HG03025 (cell line): Measurements from ENCODE around the gene DEFB108B.
"Not testable (repeated sequence)": the region's sequence is repeated elsewhere in the genome, so short reads cannot be mapped to it uniquely, and the experiment has no call there.

ENCODE experiments used
- ATAC-seq: cut with Tn5 transposase; IDR thresholded peaks from one replicate; pipeline ENCODE4 v1.9.1; 2021; ENCODE audit warnings: mild to moderate bottlenecking, moderate library complexity; ENCODE audit not compliant: unreplicated experiment, low FRiP score

Gene DEFB108B, protein sequence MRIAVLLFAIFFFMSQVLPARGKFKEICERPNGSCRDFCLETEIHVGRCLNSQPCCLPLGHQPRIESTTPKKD

GRCh38 chr11:71832811-71833210, at the start of gene DEFB108B:
TSS of gene DEFB108B (plus strand) at chr11:71833200. CDS start at chr11:71833200, 0 bp downstream.
- not testable (repeated sequence) for ATAC-seq

DNA sequence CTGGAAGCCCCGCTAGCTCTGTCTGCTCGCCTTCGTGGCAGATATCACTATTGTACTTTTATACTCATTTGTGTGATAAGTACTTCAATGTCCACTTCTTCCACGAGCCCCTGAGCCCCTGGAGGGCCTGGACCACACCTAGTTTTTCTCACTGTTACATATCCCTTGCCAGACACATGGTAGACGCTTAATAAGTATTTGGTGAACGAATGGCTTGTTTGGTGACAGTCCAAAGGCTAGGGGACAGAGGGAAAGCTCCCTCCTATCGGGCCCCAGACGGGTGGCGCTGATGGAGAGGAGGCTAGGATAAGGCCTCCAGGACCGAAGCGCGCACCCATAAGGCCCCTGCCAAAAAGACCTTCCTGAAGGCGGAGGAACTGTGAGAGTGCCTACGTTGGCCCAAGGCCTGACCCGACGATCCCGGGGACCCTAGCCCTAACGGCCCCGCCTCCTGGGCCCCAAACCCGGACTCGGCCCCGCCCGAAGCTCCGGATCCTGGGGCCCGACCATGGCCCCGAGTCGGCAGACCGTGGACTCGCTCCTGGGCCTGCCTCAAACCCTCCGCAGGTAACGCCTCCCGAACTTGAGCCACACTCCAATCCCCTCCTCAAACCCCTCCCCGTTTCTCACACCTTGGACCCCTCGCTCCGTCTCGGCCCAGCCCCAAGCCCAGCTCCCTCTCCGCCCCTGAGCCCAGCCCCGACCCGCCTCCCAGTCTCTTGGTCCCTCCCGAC, 46.7 kb upstream of the DEFB108B start:
- peak; percentile 19 for ATAC-seq

DNA sequence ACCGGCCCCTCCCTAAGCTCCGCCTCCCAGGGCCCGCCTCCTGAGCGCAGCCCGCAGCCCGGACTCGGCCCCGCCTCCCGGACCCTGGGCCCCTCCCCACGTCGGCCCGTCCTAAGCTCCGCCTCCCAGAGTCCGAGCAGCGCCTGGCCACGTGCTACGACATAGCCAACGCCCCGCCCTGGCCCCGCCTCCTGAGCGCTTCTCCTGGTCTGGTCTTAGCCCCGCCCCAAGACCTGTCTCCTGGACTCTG, 46.2 kb upstream of the DEFB108B start:
- ATAC-seq, result peak; percentile 97

DNA sequence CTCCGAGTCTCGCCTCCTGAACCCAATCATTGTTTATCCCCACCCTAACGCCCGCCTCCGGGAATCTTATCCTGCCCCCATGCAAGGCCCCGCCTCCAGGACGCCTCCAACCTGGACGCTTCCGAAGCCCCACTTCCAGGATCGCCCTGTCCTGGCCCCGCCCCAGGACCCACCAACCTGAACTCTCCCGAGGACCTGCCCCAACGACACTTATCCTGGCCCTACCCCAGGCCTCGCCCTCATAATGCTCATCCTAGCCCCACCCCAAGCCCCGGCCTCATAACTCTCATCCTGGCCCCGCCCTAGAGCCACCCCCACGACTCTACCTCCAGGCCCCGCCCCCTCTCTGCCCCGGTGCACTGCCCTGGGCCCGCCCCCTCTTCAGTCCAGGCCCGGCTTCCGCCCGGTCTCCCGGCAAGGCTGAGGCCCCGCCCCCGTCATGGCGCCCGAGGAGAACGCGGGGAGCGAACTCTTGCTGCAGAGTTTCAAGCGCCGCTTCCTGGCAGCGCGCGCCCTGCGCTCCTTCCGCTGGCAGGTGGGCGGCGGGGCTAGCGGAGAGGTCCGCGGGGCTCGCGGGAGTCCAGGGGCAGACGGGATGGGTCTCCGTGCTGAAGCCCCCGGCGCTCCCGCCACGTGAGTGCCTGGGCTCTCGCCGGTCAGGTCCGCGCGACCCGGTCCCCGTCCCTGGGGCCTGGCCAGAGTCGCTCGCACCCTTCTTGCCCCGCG, 45.7 kb upstream of the DEFB108B start:
- peak; percentile 84 for ATAC-seq

- not testable (repeated sequence) for ATAC-seq
Observed at GRCh38 chr11:71787824-71788454, 45.1 kb upstream of the DEFB108B start.

- not testable (repeated sequence) for ATAC-seq
Observed at GRCh38 chr11:71789444-71790196, 43.4 kb upstream of the DEFB108B start.

GRCh38 chr11:71791111-71791510, 41.9 kb upstream of the DEFB108B start:
- ATAC-seq, result not testable (repeated sequence)

- ATAC-seq, result not testable (repeated sequence)
Observed at GRCh38 chr11:71792621-71793235, 40.3 kb upstream of the DEFB108B start.

- ATAC-seq, result not testable (repeated sequence)
Observed at GRCh38 chr11:71794386-71795040, 38.5 kb upstream of the DEFB108B start.

DNA sequence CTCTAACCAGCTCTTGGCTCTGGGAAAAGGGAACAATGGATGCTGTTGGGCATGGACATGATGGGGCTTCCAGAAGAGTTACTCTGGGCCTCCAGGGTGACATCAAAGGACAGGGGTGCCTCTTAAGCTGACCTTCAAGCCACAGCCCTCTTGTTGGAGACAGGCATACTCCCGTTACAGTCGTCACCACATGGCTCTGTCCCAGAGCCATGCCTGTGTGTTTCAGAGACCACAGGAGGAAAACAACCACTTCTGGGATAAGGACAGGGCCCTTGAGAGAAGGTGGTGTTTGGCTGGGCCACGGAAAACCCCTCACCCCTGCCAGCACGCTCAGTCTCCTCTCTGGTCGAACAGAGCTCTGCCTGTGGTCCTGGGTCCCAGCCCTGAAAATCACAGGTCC, 37.8 kb upstream of the DEFB108B start:
- ATAC-seq, result not testable (repeated sequence)

DNA sequence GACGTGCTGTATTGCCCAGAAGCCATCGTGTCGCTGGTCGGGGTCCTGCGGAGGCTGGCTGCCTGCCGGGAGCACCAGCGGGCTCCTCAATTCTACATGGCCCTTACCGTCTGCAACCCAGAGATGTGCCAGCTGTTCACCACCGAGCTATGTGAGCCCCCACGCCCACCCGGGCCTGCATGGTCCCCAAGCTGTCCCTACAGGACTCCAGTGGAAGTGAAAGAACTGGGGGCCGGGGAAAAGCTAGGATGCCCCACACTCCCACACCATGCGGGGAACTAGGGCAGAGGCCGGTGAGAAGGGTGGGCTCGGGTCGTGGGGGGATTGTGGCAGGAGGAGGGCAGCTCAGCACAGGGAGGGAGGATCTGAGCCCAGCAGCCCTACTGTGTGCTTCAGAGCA, 37.0 kb upstream of the DEFB108B start:
- not testable (repeated sequence) for ATAC-seq

DNA sequence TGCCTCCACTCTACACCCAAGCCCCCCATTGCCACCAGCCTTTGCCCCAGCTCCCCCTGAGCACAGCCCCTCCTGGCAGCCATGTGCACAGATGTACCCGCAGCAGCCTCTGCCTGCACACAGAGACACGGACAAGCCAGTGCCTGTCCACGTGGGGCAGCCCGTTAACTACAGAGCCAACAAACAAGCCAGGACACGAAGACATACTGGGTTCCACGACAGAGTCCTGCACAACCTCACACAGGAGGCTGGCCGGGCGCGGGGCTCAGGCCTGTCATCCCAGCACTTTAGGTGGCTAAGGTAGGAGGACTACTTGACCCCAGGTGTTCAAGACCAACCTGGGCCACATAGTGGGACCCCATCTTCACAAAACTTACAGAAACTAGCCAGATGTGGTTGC, 36.2 kb upstream of the DEFB108B start:
- ATAC-seq, result not testable (repeated sequence)

- ATAC-seq, result not testable (repeated sequence)
Observed at GRCh38 chr11:71799556-71800128, 33.4 kb upstream of the DEFB108B start.

DNA sequence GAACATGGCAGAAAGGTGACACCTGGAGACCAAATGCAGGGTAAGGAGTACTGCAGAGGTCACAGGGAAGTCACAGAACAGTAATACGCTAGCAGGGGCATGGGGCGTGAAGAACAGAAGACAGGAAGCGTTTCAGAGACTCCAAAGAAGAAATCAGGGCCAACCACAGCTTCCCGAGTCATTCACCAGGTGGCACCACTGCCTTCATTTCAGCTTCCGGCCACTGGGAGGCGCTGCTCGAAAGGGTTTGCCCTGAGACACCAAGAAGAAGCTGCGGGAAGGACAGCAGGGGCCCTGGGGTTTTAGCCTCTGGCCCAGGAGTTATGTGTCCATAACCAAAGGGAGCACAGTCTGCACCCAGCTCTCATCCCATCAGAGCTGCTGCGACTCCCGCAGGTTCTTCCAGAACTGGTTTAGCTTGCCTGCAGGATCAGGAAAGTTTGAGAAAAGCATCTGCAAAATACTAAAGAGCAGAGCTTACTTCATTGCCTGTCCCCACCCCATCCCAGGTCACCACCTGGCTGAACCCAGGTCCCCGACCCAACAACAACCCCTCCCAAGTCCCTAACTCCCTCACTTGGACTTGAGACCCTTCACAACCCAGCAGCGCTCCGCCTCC, 32.6 kb upstream of the DEFB108B start:
- not testable (repeated sequence) for ATAC-seq

DNA sequence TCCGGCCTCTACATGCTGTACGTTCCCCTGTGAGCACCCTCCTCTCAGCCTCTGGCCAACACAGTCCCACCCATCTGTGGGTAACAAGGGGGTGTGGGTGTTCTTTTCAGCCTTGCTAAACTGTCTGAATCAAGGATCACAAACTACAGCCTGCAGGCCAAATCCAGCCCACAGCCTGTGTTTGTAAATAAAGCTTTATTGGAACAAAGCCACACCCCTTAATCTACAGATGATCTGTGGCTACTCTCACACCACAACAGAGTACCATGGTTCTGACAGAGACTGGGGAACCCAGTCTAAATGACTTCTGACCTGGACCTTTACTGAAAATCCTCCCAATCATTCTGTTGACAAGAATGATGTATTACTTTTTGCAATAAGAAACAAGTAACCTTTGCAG, 32.0 kb upstream of the DEFB108B start:
- not testable (repeated sequence) for ATAC-seq

DNA sequence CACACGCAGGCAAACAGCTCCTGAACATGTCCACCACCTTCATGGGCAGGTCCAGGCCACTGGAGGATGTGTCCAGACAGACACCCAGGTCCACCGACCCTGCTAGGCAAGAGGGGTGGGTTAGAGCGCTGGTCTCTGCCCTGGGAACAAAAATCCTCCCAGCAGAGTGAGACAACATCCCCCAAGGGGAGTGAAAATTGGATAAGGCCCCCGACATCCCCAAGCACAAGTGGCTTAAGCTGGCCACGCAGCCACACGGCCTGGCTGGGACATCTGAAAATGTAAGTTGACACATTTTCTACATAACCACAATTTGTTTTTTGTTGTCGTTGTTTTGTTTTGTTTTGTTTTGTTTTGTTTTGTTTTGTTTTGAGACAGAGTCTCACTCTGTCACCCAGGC, 30.1 kb upstream of the DEFB108B start:
- not testable (repeated sequence) for ATAC-seq

DNA sequence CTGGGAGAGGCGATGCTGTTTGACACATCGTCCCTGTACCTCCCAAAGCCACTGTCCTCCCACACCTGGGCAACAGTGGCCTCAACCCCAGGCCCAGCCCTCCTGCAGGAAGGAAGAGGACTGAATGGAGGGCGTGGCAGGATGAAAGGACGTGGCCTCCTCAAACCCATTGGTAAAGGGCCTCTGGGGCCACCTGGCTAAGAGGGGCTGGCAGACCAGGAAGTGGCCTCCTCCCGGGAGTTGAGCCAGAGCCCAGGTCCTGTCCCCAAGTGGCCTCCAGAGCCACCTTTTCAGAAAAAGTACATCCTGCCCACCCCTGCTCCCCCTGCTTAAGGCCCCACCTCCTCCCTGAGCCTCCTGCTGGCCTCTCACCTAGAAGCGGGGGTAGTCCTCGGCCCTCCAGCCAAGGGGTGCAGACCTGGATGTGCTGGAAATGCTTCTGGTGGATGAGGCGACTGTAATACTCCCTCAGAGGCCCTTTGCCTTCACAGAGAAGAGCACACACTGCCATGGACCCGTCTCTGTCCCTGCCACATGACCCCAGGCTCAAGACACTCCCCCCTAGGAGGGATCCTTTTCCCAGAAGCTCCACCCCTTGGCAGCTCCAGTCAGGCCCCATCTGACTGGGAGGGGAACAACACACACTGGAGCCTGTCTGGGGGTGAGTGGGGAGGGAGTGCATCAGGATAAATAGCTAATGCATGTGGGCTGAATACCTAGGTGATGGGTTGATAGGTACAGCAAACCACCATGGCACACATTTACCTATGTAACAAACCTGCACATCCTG, 28.6 kb upstream of the DEFB108B start:
- not testable (repeated sequence) for ATAC-seq

DNA sequence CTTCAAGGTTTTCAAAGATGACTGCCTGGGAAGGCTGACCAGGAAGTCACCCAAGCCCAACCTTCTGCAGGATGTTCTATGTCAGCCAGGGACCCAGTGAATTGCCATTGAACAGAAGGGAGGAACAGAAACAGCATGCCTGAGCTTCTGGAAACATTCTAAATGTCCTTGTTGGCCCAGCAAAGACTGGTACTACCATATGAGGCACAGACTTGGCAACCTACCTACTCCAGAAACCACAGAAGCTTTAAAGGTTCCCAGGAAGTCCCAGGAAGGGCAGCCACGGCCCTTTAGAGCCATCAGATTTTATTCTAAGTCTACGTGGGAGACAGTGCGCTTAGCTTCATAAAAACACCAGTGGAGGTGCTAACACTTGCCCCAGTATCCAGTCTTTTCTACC, 20.5 kb upstream of the DEFB108B start:
- not testable (repeated sequence) for ATAC-seq
